ENCODE measurements around the gene USP43.
"Not testable (repeated sequence)": the region's sequence is repeated elsewhere in the genome, so short reads cannot be mapped to it uniquely, and the experiment has no call there.

The USP43 gene, protein sequence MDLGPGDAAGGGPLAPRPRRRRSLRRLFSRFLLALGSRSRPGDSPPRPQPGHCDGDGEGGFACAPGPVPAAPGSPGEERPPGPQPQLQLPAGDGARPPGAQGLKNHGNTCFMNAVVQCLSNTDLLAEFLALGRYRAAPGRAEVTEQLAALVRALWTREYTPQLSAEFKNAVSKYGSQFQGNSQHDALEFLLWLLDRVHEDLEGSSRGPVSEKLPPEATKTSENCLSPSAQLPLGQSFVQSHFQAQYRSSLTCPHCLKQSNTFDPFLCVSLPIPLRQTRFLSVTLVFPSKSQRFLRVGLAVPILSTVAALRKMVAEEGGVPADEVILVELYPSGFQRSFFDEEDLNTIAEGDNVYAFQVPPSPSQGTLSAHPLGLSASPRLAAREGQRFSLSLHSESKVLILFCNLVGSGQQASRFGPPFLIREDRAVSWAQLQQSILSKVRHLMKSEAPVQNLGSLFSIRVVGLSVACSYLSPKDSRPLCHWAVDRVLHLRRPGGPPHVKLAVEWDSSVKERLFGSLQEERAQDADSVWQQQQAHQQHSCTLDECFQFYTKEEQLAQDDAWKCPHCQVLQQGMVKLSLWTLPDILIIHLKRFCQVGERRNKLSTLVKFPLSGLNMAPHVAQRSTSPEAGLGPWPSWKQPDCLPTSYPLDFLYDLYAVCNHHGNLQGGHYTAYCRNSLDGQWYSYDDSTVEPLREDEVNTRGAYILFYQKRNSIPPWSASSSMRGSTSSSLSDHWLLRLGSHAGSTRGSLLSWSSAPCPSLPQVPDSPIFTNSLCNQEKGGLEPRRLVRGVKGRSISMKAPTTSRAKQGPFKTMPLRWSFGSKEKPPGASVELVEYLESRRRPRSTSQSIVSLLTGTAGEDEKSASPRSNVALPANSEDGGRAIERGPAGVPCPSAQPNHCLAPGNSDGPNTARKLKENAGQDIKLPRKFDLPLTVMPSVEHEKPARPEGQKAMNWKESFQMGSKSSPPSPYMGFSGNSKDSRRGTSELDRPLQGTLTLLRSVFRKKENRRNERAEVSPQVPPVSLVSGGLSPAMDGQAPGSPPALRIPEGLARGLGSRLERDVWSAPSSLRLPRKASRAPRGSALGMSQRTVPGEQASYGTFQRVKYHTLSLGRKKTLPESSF

GRCh38 chr17:9644910-9645751 lies at the start of gene USP43:
Gene USP43, plus strand, starts transcription at chr17:9645517. Its CDS starts 116 bp downstream, at chr17:9645633.
- DNase-seq (ENCODE audit: low read depth, low spot score), result no peak

GRCh38 chr17:9597638-9598037 lies 47.7 kb upstream of the USP43 start:
- DNase-seq (ENCODE audit: low read depth, low spot score), result not testable (repeated sequence)

- DNase-seq (ENCODE audit: low read depth, low spot score), result no peak
Measured at GRCh38 chr17:9598661-9599060, 46.7 kb upstream of the USP43 start.

DNA sequence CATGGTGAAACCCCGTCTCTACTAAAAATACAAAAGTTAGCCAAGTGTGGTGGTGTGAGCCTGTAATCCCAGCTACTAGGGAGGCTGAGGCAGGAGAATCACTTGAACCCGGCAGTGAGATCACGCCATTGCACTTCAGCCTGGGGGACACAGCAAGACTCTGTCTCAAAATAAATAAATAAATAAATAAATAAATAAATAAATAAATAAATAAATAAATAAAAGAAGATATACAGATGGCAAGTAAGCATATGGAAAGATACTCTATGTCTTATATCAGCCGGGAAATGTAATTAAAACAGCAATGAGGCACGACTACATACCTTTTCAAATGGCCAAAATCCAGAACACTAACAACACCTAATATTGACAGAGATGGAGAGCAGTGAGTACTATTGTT lies 40.7 kb upstream of the USP43 start:
- DNase-seq (ENCODE audit: low read depth, low spot score), result not testable (repeated sequence)

- DNase-seq (ENCODE audit: low read depth, low spot score), result no peak
Measured at GRCh38 chr17:9606453-9606852, 38.9 kb upstream of the USP43 start.

- DNase-seq (ENCODE audit: low read depth, low spot score), result not testable (repeated sequence)
Measured at GRCh38 chr17:9607058-9607457, 38.3 kb upstream of the USP43 start.

DNA sequence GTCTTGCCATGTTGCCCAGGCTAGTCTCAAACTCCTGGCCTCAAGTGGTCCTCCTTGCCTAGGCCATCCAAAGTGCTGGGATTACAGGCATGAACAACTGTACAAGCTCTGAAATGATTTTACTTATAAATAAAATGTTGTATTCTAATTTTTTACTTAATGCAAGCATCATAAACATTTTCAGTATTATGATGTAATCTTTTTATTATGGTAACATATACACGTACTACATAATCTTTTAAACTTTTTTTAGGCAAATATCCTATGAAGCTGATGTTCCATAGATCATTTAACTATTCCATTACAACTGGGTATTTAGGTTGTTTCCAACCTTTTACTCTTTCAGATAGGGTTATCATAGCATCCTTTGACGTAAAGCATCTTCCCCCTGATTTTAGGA lies 33.8 kb upstream of the USP43 start:
- DNase-seq (ENCODE audit: low read depth, low spot score), result no peak

DNA sequence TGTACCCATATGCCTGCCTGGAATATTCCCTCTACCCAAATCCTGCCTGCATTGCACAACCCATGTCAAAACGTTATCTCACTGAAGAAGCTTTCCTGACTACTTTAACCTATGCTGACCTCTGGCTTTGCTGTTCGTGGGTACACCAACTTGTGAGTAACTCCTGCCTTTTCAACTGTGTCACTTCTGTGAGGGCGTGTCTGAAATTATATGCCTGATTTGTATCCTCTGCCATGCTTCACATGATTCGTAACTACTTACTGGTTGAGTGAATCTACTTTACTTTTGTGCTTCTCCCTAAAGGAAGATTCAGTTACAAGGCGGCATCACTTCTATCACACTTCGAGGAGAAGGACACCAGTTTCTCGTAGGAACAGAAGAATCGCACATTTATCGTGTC lies 33.3 kb upstream of the USP43 start:
- no peak for DNase-seq (ENCODE audit: low read depth, low spot score)

GRCh38 chr17:9615486-9615885 lies 29.8 kb upstream of the USP43 start:
- DNase-seq (ENCODE audit: low read depth, low spot score), result no peak

GRCh38 chr17:9622961-9623360 lies 22.4 kb upstream of the USP43 start:
- DNase-seq (ENCODE audit: low read depth, low spot score), result no peak

DNA sequence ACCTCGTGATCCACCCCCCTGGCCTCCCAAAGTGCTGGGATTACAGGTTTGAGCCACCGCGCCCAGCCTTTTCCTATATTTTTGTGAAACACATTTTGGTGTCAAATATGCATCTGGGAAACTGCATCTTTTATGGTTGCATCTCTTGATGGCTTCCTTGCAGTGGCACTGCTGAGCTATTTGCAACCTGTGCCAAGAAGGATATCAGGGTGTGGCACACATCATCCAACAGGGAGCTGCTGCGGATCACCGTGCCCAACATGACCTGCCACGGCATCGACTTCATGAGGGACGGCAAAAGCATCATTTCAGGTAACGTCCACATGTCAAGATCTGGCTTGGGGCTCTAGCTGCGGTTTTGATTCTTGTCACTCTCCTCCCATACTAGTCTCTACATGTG lies 16.8 kb upstream of the USP43 start:
- DNase-seq (ENCODE audit: low read depth, low spot score), result no peak

DNA sequence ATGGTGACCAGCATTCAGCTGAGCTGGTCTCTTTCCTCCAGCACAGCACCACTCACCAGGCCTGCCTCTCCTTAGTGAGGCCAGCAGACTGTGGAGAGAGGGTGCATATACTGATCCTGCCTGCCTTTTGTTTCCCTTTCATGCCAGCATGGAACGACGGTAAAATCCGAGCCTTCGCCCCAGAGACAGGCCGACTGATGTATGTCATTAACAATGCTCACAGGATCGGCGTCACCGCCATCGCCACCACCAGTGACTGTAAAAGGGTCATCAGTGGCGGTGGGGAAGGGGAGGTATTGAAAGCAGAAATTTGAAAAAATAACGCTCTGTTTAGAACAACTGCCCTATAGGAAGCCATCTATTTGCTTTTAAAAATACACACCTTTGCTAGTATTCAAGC lies 12.6 kb upstream of the USP43 start:
- DNase-seq (ENCODE audit: low read depth, low spot score), result no peak

- DNase-seq (ENCODE audit: low read depth, low spot score), result no peak
Measured at GRCh38 chr17:9635340-9635739, 10.0 kb upstream of the USP43 start.

DNA sequence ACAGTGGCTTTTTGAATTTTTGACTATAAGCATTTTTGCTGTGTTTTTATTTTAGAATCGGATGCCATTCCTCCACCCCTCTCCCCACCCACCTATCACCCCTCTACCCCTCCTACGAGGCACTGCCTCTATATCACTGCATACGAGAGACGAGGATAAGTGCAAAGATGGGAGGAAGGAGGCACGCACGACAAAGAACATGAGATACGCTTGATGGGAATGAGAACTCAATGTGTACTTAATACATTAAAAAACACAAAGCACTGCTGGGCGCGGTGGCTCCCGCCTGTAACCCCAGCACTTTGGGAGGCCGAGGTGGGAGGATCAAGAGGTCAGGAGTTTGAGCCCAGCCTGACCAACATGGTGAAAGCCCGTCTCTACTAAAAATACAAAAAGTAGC lies 8.8 kb upstream of the USP43 start:
- no peak for DNase-seq (ENCODE audit: low read depth, low spot score)

DNA sequence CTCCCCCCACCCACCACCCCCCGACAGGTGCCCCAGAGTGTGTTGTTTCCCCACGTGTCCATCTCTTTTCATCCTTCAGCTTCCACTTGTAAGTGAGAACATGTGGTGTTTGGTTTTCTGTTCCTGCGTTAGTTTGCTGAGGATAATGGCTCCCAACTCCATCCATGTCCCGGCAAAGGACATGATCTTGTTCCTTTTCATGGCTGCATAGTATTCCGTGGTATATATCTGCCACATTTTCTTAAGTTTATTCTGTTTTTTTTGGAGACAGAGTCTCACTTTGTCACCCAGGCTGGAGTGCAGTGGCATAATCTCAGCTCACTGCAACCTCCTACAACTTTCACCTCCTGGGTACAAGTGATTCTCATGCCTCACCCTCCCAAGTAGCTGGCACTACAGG lies 4.9 kb upstream of the USP43 start:
- DNase-seq (ENCODE audit: low read depth, low spot score), result not testable (repeated sequence)

GRCh38 chr17:9643611-9644010 lies 1.7 kb upstream of the USP43 start:
- no peak for DNase-seq (ENCODE audit: low read depth, low spot score)

DNA sequence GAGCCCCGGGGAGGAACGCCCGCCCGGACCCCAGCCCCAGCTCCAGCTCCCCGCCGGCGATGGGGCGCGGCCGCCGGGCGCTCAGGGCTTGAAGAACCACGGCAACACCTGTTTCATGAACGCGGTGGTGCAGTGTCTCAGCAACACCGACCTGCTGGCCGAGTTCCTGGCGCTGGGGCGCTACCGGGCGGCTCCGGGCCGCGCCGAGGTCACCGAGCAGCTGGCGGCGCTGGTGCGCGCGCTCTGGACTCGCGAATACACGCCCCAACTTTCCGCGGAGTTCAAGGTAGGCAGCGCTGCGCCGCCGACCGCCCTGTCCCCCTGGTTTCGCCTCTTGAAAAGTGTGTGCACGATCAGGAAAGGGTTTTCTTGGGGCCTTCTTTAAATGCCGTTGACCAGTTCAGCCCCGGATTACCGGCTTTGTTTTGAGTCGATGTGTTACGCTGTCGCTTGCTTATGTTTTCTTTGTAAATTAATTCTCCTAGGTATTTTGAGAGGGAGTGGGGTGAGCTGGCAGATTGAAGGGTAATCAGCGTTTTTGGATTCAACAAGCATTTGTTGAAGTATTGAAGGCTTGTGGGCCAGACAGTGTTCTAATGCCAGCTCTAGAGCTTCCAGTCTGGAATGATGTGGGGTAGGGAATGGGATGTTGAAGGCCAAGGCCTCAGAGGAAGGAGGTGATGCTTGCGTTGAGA lies 681 bp downstream of the USP43 start:
- DNase-seq (ENCODE audit: low read depth, low spot score), result no peak

- DNase-seq (ENCODE audit: low read depth, low spot score), result no peak
Measured at GRCh38 chr17:9646546-9646885, 1.2 kb downstream of the USP43 start.

DNA sequence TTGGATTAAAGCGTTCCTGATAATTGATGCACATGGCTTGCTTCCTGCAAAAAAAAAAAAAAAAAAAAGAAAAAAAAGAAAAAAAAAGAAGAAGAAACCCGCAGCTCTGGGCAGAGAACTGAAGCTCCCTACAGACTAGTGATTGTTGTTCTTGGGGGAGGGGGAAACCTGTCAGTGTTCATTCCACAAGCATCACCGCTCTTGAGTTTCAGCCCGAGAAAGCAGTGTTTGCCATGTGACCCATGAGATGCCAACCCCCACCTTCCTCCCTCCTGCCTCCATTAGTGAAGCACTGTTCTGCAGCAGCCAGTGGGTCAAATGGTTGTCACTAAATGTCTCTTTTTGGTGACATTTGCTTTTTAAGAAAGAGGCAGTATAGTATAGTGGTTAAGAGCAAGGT lies 1.7 kb downstream of the USP43 start:
- no peak for DNase-seq (ENCODE audit: low read depth, low spot score)

DNA sequence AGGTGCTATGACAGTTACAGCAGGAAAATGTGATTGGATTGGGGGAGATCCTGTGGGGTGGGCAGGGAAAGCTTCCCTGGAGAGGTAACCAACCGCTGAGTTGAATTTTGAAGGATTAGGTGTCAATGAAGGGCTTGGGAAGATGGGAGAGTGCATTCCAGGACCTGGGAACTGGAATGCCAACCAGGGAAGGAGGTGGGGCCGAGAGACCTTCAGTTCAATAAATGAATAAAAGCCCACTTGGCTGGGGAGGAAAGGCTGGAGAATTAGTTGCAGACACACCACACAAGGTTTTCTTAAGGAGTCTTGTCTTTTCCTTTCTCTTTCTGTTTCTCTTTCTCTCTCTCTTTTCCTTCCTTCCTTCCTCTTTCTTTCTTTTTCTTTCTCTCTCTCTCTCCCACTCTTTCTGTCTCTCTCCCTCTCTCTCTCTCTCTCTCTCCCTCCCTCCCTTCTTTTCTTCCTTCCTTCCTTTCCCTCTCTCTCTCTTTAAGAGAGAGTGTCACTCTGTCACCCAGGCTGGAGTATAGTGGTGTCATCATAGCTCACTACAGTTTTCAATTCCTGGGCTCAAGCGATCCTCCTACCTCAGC lies 3.3 kb downstream of the USP43 start:
- no peak for DNase-seq (ENCODE audit: low read depth, low spot score)

Data from smooth muscle cell of the brain vasculature (primary cell).